Astrocyte (in vitro differentiated cells and primary cell): ENCODE measurements around the gene KRT7. TPM values are rescaled to one million over a fixed set of nuclear protein-coding genes. Genes with fewer than 3 reads are reported as not detected.
A peak's percentile ranks its signal among the peaks of the same experiment; 100 is the strongest.

Experiments used
- DNase-seq: peaks from one replicate; pipeline ENCODE4 v3.0.0-alpha.2; 2010; ENCODE audit warnings: low read depth
- FAIRE-seq: peaks from 2 replicates; lab custom pipeline; 2011; peaks lifted over from hg19 to GRCh38; lab: Jason Lieb, UNC
- H2AFZ ChIP-seq: 2 replicates; pipeline ENCODE4 v1.6.0; 2012; ENCODE audit warnings: low read depth, low read length, inconsistent platforms
- H3K27ac ChIP-seq: 2 replicates; pipeline ENCODE4 v1.5.1; 2011; ENCODE audit warnings: low read depth, low read length, inconsistent platforms
- H3K27me3 ChIP-seq: 2 replicates; pipeline ENCODE4 v1.6.0; 2011; ENCODE audit warnings: low read length, inconsistent platforms; ENCODE audit not compliant: insufficient read depth
- H3K36me3 ChIP-seq: 2 replicates; pipeline ENCODE4 v1.5.1; 2011; ENCODE audit warnings: low read length, inconsistent platforms; ENCODE audit not compliant: insufficient read depth
- H3K4me1 ChIP-seq: 2 replicates; pipeline ENCODE4 v1.5.1; 2011; ENCODE audit warnings: low read length, inconsistent platforms; ENCODE audit not compliant: insufficient read depth
- H3K4me2 ChIP-seq: 2 replicates; pipeline ENCODE4 v1.6.0; 2012; ENCODE audit warnings: low read length, inconsistent platforms
- H3K4me3 ChIP-seq: 2 replicates; pipeline ENCODE4 v1.5.1; 2011; ENCODE audit warnings: low read depth, mild to moderate bottlenecking, low read length, inconsistent platforms; ENCODE audit not compliant: insufficient read depth
- H3K79me2 ChIP-seq: 2 replicates; pipeline ENCODE4 v1.6.0; 2012; ENCODE audit warnings: mild to moderate bottlenecking, low read length, inconsistent platforms; ENCODE audit not compliant: insufficient read depth
- H3K9ac ChIP-seq: 2 replicates; pipeline ENCODE4 v1.6.0; 2012; ENCODE audit warnings: mild to moderate bottlenecking, low read length, inconsistent platforms
- H3K9me3 ChIP-seq: 2 replicates; pipeline ENCODE4 v1.5.1; 2012; ENCODE audit warnings: low read depth, mild to moderate bottlenecking, low read length, inconsistent platforms; ENCODE audit not compliant: insufficient read depth
- H4K20me1 ChIP-seq: 2 replicates; pipeline ENCODE4 v1.6.0; 2012; ENCODE audit warnings: low read length, inconsistent platforms; ENCODE audit not compliant: insufficient read depth
- H3K27ac Mint-ChIP-seq: one replicate; pipeline ENCODE4 v1.8.0; 2021; ENCODE audit warnings: mild to moderate bottlenecking, mixed read lengths; ENCODE audit not compliant: unreplicated experiment
- H3K27me3 Mint-ChIP-seq: one replicate; pipeline ENCODE4 v1.8.0; 2021; ENCODE audit warnings: low read depth, mixed read lengths; ENCODE audit not compliant: unreplicated experiment
- H3K36me3 Mint-ChIP-seq: one replicate; pipeline ENCODE4 v1.8.0; 2021; ENCODE audit warnings: low read depth, mixed read lengths; ENCODE audit not compliant: unreplicated experiment
- H3K4me1 Mint-ChIP-seq: one replicate; pipeline ENCODE4 v1.8.0; 2021; ENCODE audit warnings: low read depth, mixed read lengths; ENCODE audit not compliant: unreplicated experiment
- H3K4me3 Mint-ChIP-seq: one replicate; pipeline ENCODE4 v1.8.0; 2021; ENCODE audit warnings: mild to moderate bottlenecking, moderate library complexity, mixed read lengths; ENCODE audit not compliant: unreplicated experiment
- H3K9me3 Mint-ChIP-seq: one replicate; pipeline ENCODE4 v1.8.0; 2021; ENCODE audit warnings: mild to moderate bottlenecking, mixed read lengths; ENCODE audit not compliant: unreplicated experiment
- EZH2 ChIP-seq: IDR thresholded peaks from 2 replicates; pipeline ENCODE4 v1.6.1; 2012; ENCODE audit warnings: mild to moderate bottlenecking, low read length, inconsistent platforms; ENCODE audit not compliant: insufficient read depth
- total RNA-seq: library from RNA; stranded (reverse); gene quantifications from 2 replicates; pipeline ENCODE4 v1.2.1, GENCODE V29; 2021
- TF ChIP-seq, protein P1 (sequence below): IDR thresholded peaks from 2 replicates; pipeline ENCODE4 v1.5.1; 2011; ENCODE audit warnings: low read depth, mild to moderate bottlenecking, inconsistent platforms, low read length, moderate library complexity; ENCODE audit not compliant: insufficient read depth

KRT7 gene
- total RNA-seq, 1 donor from 2014 or later = 149 TPM

DNA sequence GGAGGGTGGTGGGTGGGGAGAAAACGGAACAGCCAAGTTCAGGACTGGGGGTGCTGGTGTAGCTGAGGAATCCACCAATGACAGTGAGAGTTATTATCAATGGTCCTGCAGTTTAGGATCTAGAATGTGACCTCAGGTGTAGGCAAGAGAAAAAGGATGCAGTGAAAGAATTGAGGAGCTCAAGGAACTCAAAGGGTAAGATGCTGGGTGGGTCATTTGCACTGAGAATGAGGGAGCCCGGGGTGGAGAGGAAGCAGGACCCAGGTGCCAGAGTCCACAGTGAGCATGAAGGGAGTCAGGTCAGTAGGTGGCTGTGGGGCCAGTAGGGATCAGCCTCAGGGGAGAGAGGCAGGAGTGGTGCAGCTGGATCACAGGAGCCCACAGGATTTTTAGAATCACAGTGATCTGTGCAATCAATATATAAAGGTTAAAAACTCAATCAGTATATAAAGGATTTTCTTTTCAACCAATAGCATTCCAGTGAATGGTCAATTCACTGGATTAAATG lies 3.2 kb upstream of the KRT7 start:
- H3K4me3 Mint-ChIP-seq = no peak overlapping the region
- H3K27me3 Mint-ChIP-seq = peaks cover 20% of the 10 kb centered on the region
- H3K4me1 Mint-ChIP-seq = peaks cover 50% of the 10 kb centered on the region

DNA sequence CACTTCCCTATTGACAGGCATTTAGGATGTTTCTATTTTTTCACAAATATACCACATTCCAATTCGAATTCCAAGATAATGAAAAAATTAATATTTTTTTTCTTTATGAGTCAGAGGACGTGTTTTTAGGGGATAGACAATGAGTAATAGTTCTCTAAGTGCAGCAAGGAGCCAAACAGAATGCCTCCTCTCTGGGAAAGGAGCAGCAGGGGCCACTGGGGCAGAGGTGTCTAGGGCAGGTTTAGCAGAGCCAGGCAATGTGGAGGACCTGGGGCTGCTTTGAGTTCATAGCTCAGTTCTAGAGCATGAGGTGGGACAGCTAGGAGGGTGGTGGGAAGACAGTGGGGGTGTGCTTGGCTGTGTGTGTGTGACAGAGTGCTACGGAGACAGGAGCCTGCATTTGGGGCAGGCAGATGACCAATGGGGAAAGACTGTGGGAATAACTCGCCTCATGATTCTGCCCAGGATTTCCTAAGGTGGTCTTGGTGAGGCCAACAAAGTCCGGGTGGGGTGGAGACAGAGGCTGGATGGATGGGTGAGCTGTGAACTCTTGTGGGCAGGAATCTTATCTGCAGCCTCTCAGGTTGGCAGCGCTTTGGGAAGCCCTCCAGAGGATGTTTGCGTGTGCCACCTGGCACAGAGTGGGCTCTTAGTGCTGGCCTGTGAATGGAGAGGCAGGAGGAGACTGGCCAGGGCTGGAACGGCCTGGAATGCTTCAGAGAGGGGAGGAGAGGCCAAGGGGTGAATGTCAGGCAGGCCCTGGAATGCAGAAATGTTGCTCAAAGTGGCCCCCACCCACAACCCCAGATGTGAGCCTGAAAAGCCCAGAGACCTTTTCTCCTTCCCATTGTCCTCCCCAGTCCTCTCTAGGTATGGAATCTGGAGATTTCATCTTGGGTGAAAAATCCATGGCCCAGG lies 2.4 kb upstream of the KRT7 start:
- DNase-seq = peak; percentile 82
- H3K79me2 ChIP-seq = peaks cover 4% of the 10 kb centered on the region
- no peak overlapping the region for H2AFZ ChIP-seq
- Mint-ChIP-seq H3K4me1 (peaks cover 54% of the 10 kb centered on the region), H3K36me3 (peaks cover 9% of the 10 kb centered on the region), H3K27me3 (peaks cover 24% of the 10 kb centered on the region), H3K4me3 (peak overlapping the region; percentile 42), H3K9me3 (peaks cover 3% of the 10 kb centered on the region), H3K27ac (peak overlapping the region; percentile 100)
- peak overlapping the region; percentile 96 for H3K27ac ChIP-seq
- H3K9ac ChIP-seq = peak overlapping the region; percentile 81
- no peaks in the 10 kb centered on the region for H4K20me1 ChIP-seq
- peaks cover 48% of the 10 kb centered on the region for H3K4me1 ChIP-seq
- peak; percentile 34 for FAIRE-seq
- H3K36me3 ChIP-seq = no peaks in the 10 kb centered on the region
- H3K27me3 ChIP-seq = no peaks in the 10 kb centered on the region
- no peaks in the 10 kb centered on the region for H3K9me3 ChIP-seq
- no peak for TF ChIP-seq EZH2
- TF ChIP-seq, protein P1, sequence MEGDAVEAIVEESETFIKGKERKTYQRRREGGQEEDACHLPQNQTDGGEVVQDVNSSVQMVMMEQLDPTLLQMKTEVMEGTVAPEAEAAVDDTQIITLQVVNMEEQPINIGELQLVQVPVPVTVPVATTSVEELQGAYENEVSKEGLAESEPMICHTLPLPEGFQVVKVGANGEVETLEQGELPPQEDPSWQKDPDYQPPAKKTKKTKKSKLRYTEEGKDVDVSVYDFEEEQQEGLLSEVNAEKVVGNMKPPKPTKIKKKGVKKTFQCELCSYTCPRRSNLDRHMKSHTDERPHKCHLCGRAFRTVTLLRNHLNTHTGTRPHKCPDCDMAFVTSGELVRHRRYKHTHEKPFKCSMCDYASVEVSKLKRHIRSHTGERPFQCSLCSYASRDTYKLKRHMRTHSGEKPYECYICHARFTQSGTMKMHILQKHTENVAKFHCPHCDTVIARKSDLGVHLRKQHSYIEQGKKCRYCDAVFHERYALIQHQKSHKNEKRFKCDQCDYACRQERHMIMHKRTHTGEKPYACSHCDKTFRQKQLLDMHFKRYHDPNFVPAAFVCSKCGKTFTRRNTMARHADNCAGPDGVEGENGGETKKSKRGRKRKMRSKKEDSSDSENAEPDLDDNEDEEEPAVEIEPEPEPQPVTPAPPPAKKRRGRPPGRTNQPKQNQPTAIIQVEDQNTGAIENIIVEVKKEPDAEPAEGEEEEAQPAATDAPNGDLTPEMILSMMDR = no peak
- peak overlapping the region; percentile 75 for H3K4me2 ChIP-seq
- peak overlapping the region; percentile 30 for H3K4me3 ChIP-seq

More for the DNA sequence above, 3.2 kb upstream of the KRT7 start:
- Histone ChIP-seq H3K4me3 (no peak overlapping the region), H3K27ac (peak overlapping the region; percentile 96), H3K4me1 (peaks cover 48% of the 10 kb centered on the region), H3K9ac (peak overlapping the region; percentile 24), H3K79me2 (peaks cover 4% of the 10 kb centered on the region), H3K36me3 (no peaks in the 10 kb centered on the region), H3K27me3 (no peaks in the 10 kb centered on the region), H3K9me3 (no peaks in the 10 kb centered on the region), H4K20me1 (no peaks in the 10 kb centered on the region), H3K4me2 (peak overlapping the region; percentile 44), H2AFZ (no peak overlapping the region)
- no peak for TF ChIP-seq EZH2
- TF ChIP-seq, protein P1 = no peak
- FAIRE-seq (no peak), DNase-seq (no peak)
- Mint-ChIP-seq H3K36me3 (peaks cover 6% of the 10 kb centered on the region), H3K9me3 (peaks cover 4% of the 10 kb centered on the region), H3K27ac (peak overlapping the region; percentile 100)
